GM12875 (cell line): ENCODE data around the gene EMC6.

Source experiments
- H3K4me3 ChIP-seq: one replicate; pipeline ENCODE4 v1.5.1; 2011; ENCODE audit warnings: low read depth, low read length, control low read depth
- CTCF ChIP-seq: IDR thresholded peaks from 2 replicates; pipeline ENCODE4 v1.5.1; 2011; ENCODE audit warnings: low read depth, mild to moderate bottlenecking, control low read depth, inconsistent platforms, low read length, moderate library complexity, borderline replicate concordance; ENCODE audit not compliant: insufficient read depth

Gene EMC6

GRCh38 chr17:3689262-3690093 is 20.9 kb downstream of the EMC6 start:
- TF ChIP-seq CTCF, result no peak
- no peak overlapping the region for H3K4me3 ChIP-seq

DNA sequence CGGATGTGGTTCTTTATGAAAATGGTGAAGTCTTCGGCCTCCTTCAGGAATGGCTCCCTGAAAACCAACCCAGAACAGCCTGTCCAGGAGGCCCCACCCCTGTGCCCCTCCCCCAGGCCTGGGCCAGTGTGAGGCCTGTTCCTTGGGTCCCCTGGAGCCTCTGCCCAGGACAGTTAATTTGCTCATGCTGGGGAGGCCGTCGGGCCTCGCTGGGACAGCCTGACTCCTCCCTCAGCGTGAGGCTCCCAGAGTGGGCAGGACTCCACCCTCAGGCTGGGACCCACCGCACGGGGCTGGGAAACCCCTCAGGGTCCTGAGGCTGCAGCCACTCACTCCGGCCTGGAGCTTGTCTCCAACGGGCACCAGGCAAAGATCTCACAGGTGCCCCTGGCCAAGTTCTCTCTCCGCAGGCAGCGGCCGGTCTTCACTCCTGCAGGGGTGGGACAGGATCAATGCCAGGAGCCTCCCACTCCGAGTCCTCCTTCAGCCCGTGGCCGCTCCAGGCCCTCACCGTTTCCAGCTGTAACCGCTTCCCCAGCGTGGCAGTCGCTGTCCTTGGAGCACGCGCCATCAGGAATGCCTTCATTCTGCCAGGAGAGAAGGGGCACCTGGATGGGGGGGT is 21.6 kb downstream of the EMC6 start:
- no peak for TF ChIP-seq CTCF
- H3K4me3 ChIP-seq, result no peak overlapping the region

GRCh38 chr17:3691617-3692067 is 23.0 kb downstream of the EMC6 start:
- TF ChIP-seq CTCF, result peak; percentile 39
- no peak overlapping the region for H3K4me3 ChIP-seq

DNA sequence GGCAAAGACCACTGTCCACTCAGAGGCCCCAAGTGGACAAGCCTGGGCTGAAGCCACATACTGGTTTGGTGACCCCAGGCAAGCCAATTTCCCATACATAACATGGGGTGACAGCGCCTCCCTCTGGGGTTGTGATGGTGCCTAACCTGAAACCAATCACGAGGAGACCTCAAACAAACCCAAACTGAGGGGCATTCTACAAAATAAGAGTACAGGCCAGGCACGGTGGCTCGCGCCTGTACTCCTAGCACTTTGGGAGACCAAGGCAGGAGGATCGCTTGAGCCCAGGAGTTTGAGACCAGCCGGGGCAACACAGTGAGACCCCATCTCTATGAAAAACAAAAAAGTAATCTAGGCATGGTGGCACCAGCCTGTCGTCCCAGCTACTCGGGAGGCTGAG is 23.7 kb downstream of the EMC6 start:
- peak; percentile 17; the same call in 1 of the 2 replicates for TF ChIP-seq CTCF
- H3K4me3 ChIP-seq, result no peak overlapping the region

DNA sequence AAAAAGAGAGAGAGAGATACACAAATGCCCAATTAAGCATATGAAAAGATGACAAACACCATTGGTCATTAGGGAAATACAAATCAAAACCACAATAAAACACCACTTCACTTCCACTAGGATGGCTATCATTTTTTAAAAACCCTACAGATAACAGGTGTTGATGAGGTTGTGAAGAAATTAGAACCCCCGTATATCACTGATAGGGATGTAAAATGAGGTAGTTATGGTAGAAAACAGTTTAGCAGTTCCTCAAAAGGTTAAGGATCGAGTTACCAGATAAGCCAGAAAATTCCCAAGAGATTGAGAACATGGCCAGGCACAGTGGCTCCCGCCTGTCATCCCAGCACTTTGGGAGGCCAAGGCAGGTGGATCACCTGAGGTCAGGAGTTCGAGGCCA is 24.5 kb downstream of the EMC6 start:
- H3K4me3 ChIP-seq, result peak overlapping the region; percentile 11

DNA sequence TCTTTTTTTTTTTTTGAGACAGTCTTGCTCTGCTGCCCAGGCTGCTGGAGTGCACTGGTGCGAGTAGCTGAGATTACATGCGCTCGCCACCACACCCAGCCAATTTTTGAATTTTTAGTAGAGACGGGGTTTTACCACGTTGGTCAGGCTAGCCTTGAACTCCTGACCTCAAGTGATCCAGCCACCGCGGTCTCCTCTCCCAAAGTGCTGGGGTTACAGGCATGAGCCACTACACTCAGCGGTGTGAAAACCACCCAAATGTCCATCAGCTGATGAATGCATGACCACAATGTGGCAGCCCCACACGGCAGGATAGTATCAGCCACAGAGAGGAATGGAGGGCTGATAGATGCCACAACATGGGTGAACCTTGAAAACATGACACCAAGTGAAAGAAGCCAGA is 25.2 kb downstream of the EMC6 start:
- peak overlapping the region; percentile 11 for H3K4me3 ChIP-seq
- TF ChIP-seq CTCF, result no peak

More for the DNA sequence above, 24.5 kb downstream of the EMC6 start:
- TF ChIP-seq CTCF, result no peak
